HCT116 (cell line): ENCODE data around the gene ATP10B.

Source experiments
- MAX ChIP-seq: IDR thresholded peaks from 2 replicates; pipeline ENCODE4 v1.6.1; 2012
- TF ChIP-seq, protein P1 (sequence below), 3 experiments: fragments of 200-600 bp in 1 of 3; sonication (generic) in 1 of 3; IDR thresholded peaks in 2 of 3; conservative IDR thresholded peaks in 1 of 3; 2 replicates each; pipeline ENCODE4 v1.5.1; 2012 to 2017; ENCODE audit warnings: low read depth in 2 of 3, low read length in 2 of 3, antibody characterized with exemption in 1 of 3, borderline replicate concordance in 1 of 3, control low read depth in 1 of 3, mild to moderate bottlenecking in 1 of 3, mixed read lengths in 1 of 3, mixed run types in 1 of 3, moderate library complexity in 1 of 3; ENCODE audit not compliant: insufficient read depth in 1 of 3

- TF ChIP-seq, protein P1, sequence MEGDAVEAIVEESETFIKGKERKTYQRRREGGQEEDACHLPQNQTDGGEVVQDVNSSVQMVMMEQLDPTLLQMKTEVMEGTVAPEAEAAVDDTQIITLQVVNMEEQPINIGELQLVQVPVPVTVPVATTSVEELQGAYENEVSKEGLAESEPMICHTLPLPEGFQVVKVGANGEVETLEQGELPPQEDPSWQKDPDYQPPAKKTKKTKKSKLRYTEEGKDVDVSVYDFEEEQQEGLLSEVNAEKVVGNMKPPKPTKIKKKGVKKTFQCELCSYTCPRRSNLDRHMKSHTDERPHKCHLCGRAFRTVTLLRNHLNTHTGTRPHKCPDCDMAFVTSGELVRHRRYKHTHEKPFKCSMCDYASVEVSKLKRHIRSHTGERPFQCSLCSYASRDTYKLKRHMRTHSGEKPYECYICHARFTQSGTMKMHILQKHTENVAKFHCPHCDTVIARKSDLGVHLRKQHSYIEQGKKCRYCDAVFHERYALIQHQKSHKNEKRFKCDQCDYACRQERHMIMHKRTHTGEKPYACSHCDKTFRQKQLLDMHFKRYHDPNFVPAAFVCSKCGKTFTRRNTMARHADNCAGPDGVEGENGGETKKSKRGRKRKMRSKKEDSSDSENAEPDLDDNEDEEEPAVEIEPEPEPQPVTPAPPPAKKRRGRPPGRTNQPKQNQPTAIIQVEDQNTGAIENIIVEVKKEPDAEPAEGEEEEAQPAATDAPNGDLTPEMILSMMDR (IDR thresholded peaks at IDR 0.05 in 2 of 3, conservative IDR thresholded peaks at IDR 0.05 in 1 of 3; ENCODE audit: borderline replicate concordance in 1 of 3, insufficient read depth in 1 of 3, low read depth in 2 of 3, low read length in 2 of 3): no peak
- no peak for TF ChIP-seq MAX
Measured at GRCh38 chr5:160703547-160704189, 148.3 kb downstream of the ATP10B start.
